ENCODE results near the gene ETS2.
A peak's percentile ranks its signal among the peaks of the same experiment; 100 is the strongest.

ETS2 gene

DNA sequence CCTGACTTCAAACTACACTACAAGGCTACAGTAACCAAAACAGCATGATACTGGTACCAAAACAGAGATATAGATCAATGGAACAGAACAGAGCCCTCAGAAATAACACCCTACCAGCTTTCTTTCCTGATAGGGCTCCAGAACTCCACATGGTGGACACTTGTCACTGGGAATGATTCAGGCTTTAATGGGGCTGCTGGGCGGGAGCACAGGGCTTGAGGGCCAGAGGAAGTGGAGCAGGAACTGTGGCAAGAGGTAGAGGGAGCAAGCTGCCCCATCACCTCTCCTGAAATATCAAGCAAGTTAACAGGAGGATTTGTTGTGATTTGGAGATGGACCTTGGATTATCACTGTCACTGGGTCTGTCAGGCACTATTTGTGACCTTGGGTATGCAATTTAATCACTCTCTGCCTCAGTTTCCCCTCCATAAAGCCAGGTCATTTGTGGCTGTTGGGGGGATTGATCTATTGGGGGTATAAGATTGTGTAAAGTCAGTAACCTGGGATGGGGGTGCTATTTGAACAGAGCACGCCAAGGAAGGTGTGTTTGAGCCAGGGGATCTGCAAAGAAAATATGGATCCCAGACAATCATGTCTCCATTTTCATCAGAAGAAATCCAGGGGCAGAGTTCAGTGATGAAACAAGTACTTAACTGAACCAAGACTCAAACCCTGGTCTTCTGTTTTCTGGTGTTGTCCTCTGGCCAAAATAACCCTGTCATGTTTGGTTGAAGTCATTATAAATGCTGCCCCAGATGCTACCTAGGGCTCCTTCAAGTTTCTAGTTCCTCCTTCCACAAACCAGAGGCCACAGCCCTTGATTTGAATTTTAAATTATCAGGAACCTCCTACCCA lies 25.2 kb downstream of the ETS2 start:
- TF ChIP-seq, protein P1, sequence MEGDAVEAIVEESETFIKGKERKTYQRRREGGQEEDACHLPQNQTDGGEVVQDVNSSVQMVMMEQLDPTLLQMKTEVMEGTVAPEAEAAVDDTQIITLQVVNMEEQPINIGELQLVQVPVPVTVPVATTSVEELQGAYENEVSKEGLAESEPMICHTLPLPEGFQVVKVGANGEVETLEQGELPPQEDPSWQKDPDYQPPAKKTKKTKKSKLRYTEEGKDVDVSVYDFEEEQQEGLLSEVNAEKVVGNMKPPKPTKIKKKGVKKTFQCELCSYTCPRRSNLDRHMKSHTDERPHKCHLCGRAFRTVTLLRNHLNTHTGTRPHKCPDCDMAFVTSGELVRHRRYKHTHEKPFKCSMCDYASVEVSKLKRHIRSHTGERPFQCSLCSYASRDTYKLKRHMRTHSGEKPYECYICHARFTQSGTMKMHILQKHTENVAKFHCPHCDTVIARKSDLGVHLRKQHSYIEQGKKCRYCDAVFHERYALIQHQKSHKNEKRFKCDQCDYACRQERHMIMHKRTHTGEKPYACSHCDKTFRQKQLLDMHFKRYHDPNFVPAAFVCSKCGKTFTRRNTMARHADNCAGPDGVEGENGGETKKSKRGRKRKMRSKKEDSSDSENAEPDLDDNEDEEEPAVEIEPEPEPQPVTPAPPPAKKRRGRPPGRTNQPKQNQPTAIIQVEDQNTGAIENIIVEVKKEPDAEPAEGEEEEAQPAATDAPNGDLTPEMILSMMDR (IDR thresholded peaks at IDR 0.05; ENCODE audit: borderline replicate concordance, insufficient read depth, low read depth, low read length), result no peak
- H3K4me3 ChIP-seq (ENCODE audit: low read depth, low read length), result no peak overlapping the region

DNA sequence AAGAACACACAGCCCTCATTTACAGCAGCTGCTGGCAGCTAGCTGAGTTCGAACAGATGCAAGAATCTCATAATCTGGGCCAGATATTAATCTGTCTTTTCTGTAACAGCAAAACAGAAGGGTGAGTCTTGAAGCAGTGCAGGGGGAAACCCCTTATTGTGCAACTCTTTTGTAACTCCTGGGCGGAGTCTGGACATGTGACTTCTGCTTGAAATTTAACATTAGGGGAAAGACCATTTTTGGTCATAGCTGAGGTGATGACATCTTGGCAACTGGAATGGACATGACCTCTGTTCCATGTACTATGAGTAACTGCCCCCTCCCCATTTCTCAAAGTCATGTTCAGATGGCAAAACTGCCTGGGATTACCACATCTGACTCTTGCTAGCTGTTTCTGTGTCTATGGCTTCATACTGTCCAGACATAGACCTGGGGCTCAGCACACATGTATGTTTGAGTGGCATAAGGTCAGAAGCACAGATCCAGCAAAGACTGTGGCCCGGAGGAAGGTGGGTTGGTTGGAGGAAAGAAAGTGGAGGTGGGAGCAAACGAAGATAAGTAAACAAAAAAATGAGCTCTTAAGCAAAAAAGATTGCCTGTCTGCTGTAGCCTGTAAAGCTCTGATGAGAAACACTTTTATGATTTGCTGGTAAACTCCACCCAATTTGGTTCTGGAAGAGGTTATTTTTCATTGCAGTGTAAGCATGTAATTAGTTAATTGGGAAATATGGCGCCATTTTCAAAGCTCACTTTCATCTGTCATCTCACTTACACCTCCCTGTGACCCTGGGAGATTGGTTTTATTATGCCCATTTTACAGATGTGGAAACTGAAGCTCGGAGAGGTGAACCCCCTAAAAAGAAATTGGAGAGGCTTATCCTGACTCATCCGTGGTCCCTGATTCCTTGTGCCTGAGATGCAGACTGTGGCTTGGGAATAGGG lies 26.1 kb downstream of the ETS2 start:
- H3K4me3 ChIP-seq (ENCODE audit: low read depth, low read length), result no peak overlapping the region
- TF ChIP-seq, protein P1 (IDR thresholded peaks at IDR 0.05; ENCODE audit: borderline replicate concordance, insufficient read depth, low read depth, low read length), result no peak

- no peak overlapping the region for H3K4me3 ChIP-seq (ENCODE audit: low read depth, low read length)
- TF ChIP-seq, protein P1 (IDR thresholded peaks at IDR 0.05; ENCODE audit: borderline replicate concordance, insufficient read depth, low read depth, low read length), result no peak
Observed at GRCh38 chr21:38832664-38833063, 26.9 kb downstream of the ETS2 start.

GRCh38 chr21:38833117-38833516 lies 27.4 kb downstream of the ETS2 start:
- no peak overlapping the region for H3K4me3 ChIP-seq (ENCODE audit: low read depth, low read length)
- TF ChIP-seq, protein P1 (IDR thresholded peaks at IDR 0.05; ENCODE audit: borderline replicate concordance, insufficient read depth, low read depth, low read length), result peak; percentile 12; the same call in 1 of the 2 replicates

DNA sequence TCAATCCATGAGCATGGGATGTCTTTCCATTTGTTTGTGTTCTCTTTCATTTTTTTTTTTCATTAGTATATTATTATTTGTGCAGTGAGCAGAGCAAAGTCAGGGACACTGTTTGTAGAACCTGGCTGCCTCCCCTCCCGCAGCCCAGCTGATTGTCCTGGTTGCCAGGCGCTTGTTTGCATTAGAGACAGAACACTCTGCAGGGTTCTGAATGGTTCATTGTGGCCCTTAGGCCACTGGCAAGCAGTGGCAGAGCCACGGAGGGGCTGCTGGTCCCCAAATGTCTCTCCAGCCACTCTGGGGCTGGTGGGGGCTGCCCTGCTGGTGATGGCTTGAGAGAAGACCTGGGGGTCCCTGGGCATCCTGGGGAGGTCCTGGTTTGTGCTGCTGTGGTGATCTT lies 29.0 kb downstream of the ETS2 start:
- no peak overlapping the region for H3K4me3 ChIP-seq (ENCODE audit: low read depth, low read length)
- TF ChIP-seq, protein P1 (IDR thresholded peaks at IDR 0.05; ENCODE audit: borderline replicate concordance, insufficient read depth, low read depth, low read length), result no peak

GRCh38 chr21:38837806-38838461 lies 32.2 kb downstream of the ETS2 start:
- TF ChIP-seq, protein P1 (IDR thresholded peaks at IDR 0.05; ENCODE audit: borderline replicate concordance, insufficient read depth, low read depth, low read length), result no peak
- H3K4me3 ChIP-seq (ENCODE audit: low read depth, low read length), result no peak overlapping the region

All from GM12875 (cell line).